Measurements from ENCODE around the gene LSM3.

Gene LSM3
- long read RNA-seq, transcript LSM3-201 (4 exons, 3,815 nt): major isoform, 17 of 21 reads
- long read RNA-seq, partial matches to known transcripts: 2 of 21 reads
- long read RNA-seq, other reads (novel, unspliced or antisense): 2 of 21 reads

- Histone ChIP-seq H3K4me3 (replicated peaks; ENCODE audit: insufficient read depth, low read length) (peak within 1 kb of the TSS; percentile 77), H3K27ac (replicated peaks) (peak within 1 kb of the TSS; percentile 76), H3K27me3 (ENCODE audit: insufficient read depth, poor library complexity, severe bottlenecking) (no peaks in the 10 kb centered on the region)
- peak; percentile 96 to 98 for DNase-seq (ENCODE audit: low read depth in 1 of 2, low spot score in 1 of 2)
- TF ChIP-seq GABPA (IDR thresholded peaks at IDR 0.05; ENCODE audit: low read depth) (peak; percentile 79), SPI1 (IDR thresholded peaks at IDR 0.05; ENCODE audit: borderline replicate concordance, low read depth) (no peak), CTCF (IDR thresholded peaks at IDR 0.05; ENCODE audit: insufficient read depth, low read length) (no peak), REST (IDR thresholded peaks at IDR 0.05; ENCODE audit: insufficient replicate concordance, low read depth) (peak; percentile 46), POLR2AphosphoS5 (IDR thresholded peaks at IDR 0.05; ENCODE audit: low read depth) (peak; percentile 86)
Observed at GRCh38 chr3:14178247-14179113, at the start of gene LSM3, which contains the start of gene XPC. Gene LSM3, plus strand, starts transcription at chr3:14178817. Its CDS starts 44 bp downstream, at chr3:14178861. Gene XPC, minus strand, starts transcription at chr3:14178601. Its CDS starts 33 bp downstream, at chr3:14178568.

- TF ChIP-seq POLR2AphosphoS5 (IDR thresholded peaks at IDR 0.05; ENCODE audit: low read depth) (no peak), GABPA (IDR thresholded peaks at IDR 0.05; ENCODE audit: low read depth) (no peak), CTCF (IDR thresholded peaks at IDR 0.05; ENCODE audit: insufficient read depth, low read length) (no peak), SPI1 (IDR thresholded peaks at IDR 0.05; ENCODE audit: borderline replicate concordance, low read depth) (no peak), REST (IDR thresholded peaks at IDR 0.05; ENCODE audit: insufficient replicate concordance, low read depth) (no peak)
- Histone ChIP-seq H3K4me3 (replicated peaks; ENCODE audit: insufficient read depth, low read length) (no peak overlapping the region), H3K27me3 (ENCODE audit: insufficient read depth, poor library complexity, severe bottlenecking) (no peaks in the 10 kb centered on the region), H3K27ac (replicated peaks) (no peak overlapping the region)
- DNase-seq (ENCODE audit: low read depth in 1 of 2, low spot score in 1 of 2): no peak
Observed at GRCh38 chr3:14129296-14129695, 49.3 kb upstream of the LSM3 start.

GRCh38 chr3:14130230-14130629, 48.4 kb upstream of the LSM3 start:
- no peaks in the 10 kb centered on the region for H3K27me3 ChIP-seq (ENCODE audit: insufficient read depth, poor library complexity, severe bottlenecking)
- DNase-seq (ENCODE audit: low read depth in 1 of 2, low spot score in 1 of 2): no peak
- H3K4me3 ChIP-seq (replicated peaks; ENCODE audit: insufficient read depth, low read length): no peak overlapping the region
- TF ChIP-seq SPI1 (IDR thresholded peaks at IDR 0.05; ENCODE audit: borderline replicate concordance, low read depth): no peak
- no peak for TF ChIP-seq GABPA (IDR thresholded peaks at IDR 0.05; ENCODE audit: low read depth)
- no peak for TF ChIP-seq POLR2AphosphoS5 (IDR thresholded peaks at IDR 0.05; ENCODE audit: low read depth)
- TF ChIP-seq CTCF (IDR thresholded peaks at IDR 0.05; ENCODE audit: insufficient read depth, low read length): no peak
- TF ChIP-seq REST (IDR thresholded peaks at IDR 0.05; ENCODE audit: insufficient replicate concordance, low read depth): no peak
- H3K27ac ChIP-seq (replicated peaks): no peak overlapping the region
